ENCODE measurements around the gene ADAMTS15. TPM values are rescaled to one million over a fixed set of nuclear protein-coding genes. Genes with fewer than 3 reads are reported as not detected.

The ADAMTS15 gene
- total and polyA plus RNA-seq, 10 donors = 0.41 to 6.9 (median 2.2) TPM

Other genes starting within 250 kb of the ADAMTS15 start
- 10 to 100 TPM; 48.9 to 79.6 (median 55.3) TPM for gene ZBTB44, start 133.7 kb upstream of the ADAMTS15 start, total RNA-seq
- 10 to 100 TPM; 12.4 to 16.1 (median 15.6) TPM for gene ZBTB44, start 133.7 kb upstream of the ADAMTS15 start, polyA plus RNA-seq
- gene ADAMTS8, start 20.0 kb upstream of the ADAMTS15 start, total RNA-seq = 1 to 10 TPM in 2 of 7 donors, under 1 TPM in 4, not detected in 1; 0.39 to 2.5 (median 0.73) TPM
- gene ADAMTS8, start 20.0 kb upstream of the ADAMTS15 start, polyA plus RNA-seq = 1 to 10 TPM in 1 of 3 donors, under 1 TPM in 2; 0.30 to 1.1 (median 0.48) TPM